Kidney (tissue), 14 donors: ENCODE results near the gene MCU. TPM values are rescaled to one million over a fixed set of nuclear protein-coding genes. Genes with fewer than 3 reads are reported as not detected.
A peak's percentile ranks its signal among the peaks of the same experiment; 100 is the strongest.

Source experiments
- DNase-seq, 5 donors: peaks; one replicate each; pipeline ENCODE4 v3.0.0-alpha.2; 2013 to 2020
- FAIRE-seq: peaks from 2 replicates; lab custom pipeline; 2012; peaks lifted over from hg19 to GRCh38; lab: Jason Lieb, UNC
- H3K27ac ChIP-seq, 2 donors: one replicate each; pipeline ENCODE4 v1.7.0; 2013; ENCODE audit warnings: low read depth in 2 of 2, low read length in 2 of 2, inconsistent platforms in 1 of 2
- H3K27me3 ChIP-seq: one replicate; pipeline ENCODE4 v1.7.1; 2013; ENCODE audit warnings: low read length, inconsistent platforms; ENCODE audit not compliant: control insufficient read depth, insufficient read depth
- H3K36me3 ChIP-seq, 3 donors: one replicate each; pipeline versions ENCODE4 v1.7.0 to v1.7.1; 2013; ENCODE audit warnings: low read length in 3 of 3, control low read depth in 1 of 3, inconsistent platforms in 1 of 3; ENCODE audit not compliant: insufficient read depth in 3 of 3, control insufficient read depth in 2 of 3
- H3K4me1 ChIP-seq, 3 donors: one replicate each; pipeline versions ENCODE4 v1.7.0 to v1.7.1; 2013; ENCODE audit warnings: low read length in 3 of 3, inconsistent platforms in 1 of 3, low read depth in 1 of 3; ENCODE audit not compliant: control insufficient read depth in 2 of 3, insufficient read depth in 2 of 3
- H3K4me3 ChIP-seq, 3 donors: one replicate each; pipeline versions ENCODE4 v1.7.0 to v1.8.1; 2013; ENCODE audit warnings: low read length in 3 of 3, control low read depth in 1 of 3, inconsistent platforms in 1 of 3
- H3K9ac ChIP-seq, 3 donors: one replicate each; pipeline versions ENCODE4 v1.7.0 to v1.7.1; 2013; ENCODE audit warnings: low read length in 3 of 3, control low read depth in 1 of 3, inconsistent platforms in 1 of 3
- H3K9me3 ChIP-seq, 3 donors: one replicate each; pipeline versions ENCODE4 v1.7.0 to v1.7.1; 2013; ENCODE audit warnings: low read length in 3 of 3, control low read depth in 1 of 3, inconsistent platforms in 1 of 3; ENCODE audit not compliant: control insufficient read depth in 2 of 3, insufficient read depth in 1 of 3
- CTCF ChIP-seq: IDR thresholded peaks from 3 replicates; pipeline ENCODE4 v1.5.1; 2012; ENCODE audit warnings: mild to moderate bottlenecking, moderate library complexity, borderline replicate concordance; ENCODE audit not compliant: insufficient read depth; ENCODE audit errors: extremely low read depth
- intact Hi-C: fragments of 100-400 bp; cut with DNase I; formaldehyde crosslinking; loops from one replicate; pipeline ENCODE4 v1.11.1; 2022
- polyA plus RNA-seq: library from polyadenylated mRNA; stranded (reverse); fragments of 350-450 nt; fragmentation: Illumina TruSeq; extraction: RNeasy Lipid Tissue Mini Kit (QIAGEN cat#74804); gene quantifications from one replicate; pipeline ENCODE4 v1.2.3, GENCODE V29; 2014; ENCODE audit warnings: low read depth, low replicate concordance; ENCODE audit not compliant: insufficient read depth
- total RNA-seq: library from RNA; stranded (reverse); fragmentation: NEBNext Ultra II Directional; extraction: Animal tissue kit (Norgen Biotek cat#: 25700); gene quantifications from one replicate; pipeline ENCODE4 v1.2.1, GENCODE V29; 2021
- donor health status: control.
- donor health status: control.
- donor health status: control.
- donor health status: control.
- donor health status: control.
- donor health status: DM: yes; HTN: yes; CAD: no.
- donor health status: Normal renal cell carcinoma (clear cell type).

The MCU gene
- total and polyA plus RNA-seq, 2 donors from 2014 or later: 18.6 to 37.6 TPM

GRCh38 chr10:72762042-72762441, 70.1 kb downstream of the MCU start:
- H3K27ac ChIP-seq: no peak overlapping the region
- intact Hi-C loops: no loop called here
- FAIRE-seq (no peak), DNase-seq (no peak)
- H3K9me3 ChIP-seq: no peaks in the 10 kb centered on the region
- no peaks in the 10 kb centered on the region for H3K4me1 ChIP-seq
- TF ChIP-seq CTCF: no peak
- no peaks in the 10 kb centered on the region for H3K27me3 ChIP-seq
- no peak overlapping the region for H3K4me3 ChIP-seq
- no peaks in the 10 kb centered on the region for H3K36me3 ChIP-seq
- no peak overlapping the region for H3K9ac ChIP-seq

- intact Hi-C loops: no loop called here
- no peak for TF ChIP-seq CTCF
- Histone ChIP-seq H3K4me3 (no peak overlapping the region), H3K27me3 (no peaks in the 10 kb centered on the region), H3K9ac (no peak overlapping the region), H3K27ac (no peak overlapping the region), H3K4me1 (no peaks in the 10 kb centered on the region), H3K36me3 (no peaks in the 10 kb centered on the region), H3K9me3 (no peaks in the 10 kb centered on the region)
- FAIRE-seq (no peak), DNase-seq (no peak)
Observed at GRCh38 chr10:72763201-72763600, 71.3 kb downstream of the MCU start.

- no peak for TF ChIP-seq CTCF
Observed at GRCh38 chr10:72764151-72764550, 72.2 kb downstream of the MCU start.

More at GRCh38 chr10:72764151-72764550, 72.2 kb downstream of the MCU start:
- no peaks in the 10 kb centered on the region for H3K27me3 ChIP-seq
- FAIRE-seq (no peak), DNase-seq (peak in 2 of 5 donors; percentile 35 to 43)
- H3K36me3 ChIP-seq: no peaks in the 10 kb centered on the region
- H3K27ac ChIP-seq: no peak overlapping the region
- intact Hi-C loops: no loop called here
- H3K4me3 ChIP-seq: no peak overlapping the region
- H3K9ac ChIP-seq: no peak overlapping the region
- H3K4me1 ChIP-seq: no peaks in the 10 kb centered on the region
- no peaks in the 10 kb centered on the region for H3K9me3 ChIP-seq
